Measurements from ENCODE around the gene RALBP1.

GRCh38 chr18:9441061-9441460, 34.3 kb upstream of the RALBP1 start:
- no peak for TF ChIP-seq POLR2AphosphoS5 (IDR thresholded peaks at IDR 0.05; ENCODE audit: low read depth, low read length)
- no peak for TF ChIP-seq TAF1 (IDR thresholded peaks at IDR 0.05; ENCODE audit: borderline replicate concordance, low read depth, low read length)
